Stimulated activated CD4-positive, alpha-beta T cell treated with anti-CD3 and anti-CD28 coated beads, Interleukin-12 subunit alpha, Interleukin-12 subunit beta, amount 100 ng/mL, for 24 hours (primary cell): Measurements from ENCODE around the gene DBF4B.

Experiments
- DNase-seq, 2 experiments: peaks; one replicate each; pipeline ENCODE4 v3.0.0-alpha.2; 2020; ENCODE audit warnings: low read depth in 2 of 2

Gene DBF4B

GRCh38 chr17:44759916-44760243 is 51.4 kb downstream of the DBF4B start:
- no peak for DNase-seq

GRCh38 chr17:44760474-44761308 is 52.2 kb downstream of the DBF4B start:
- no peak for DNase-seq

- no peak for DNase-seq
Observed at GRCh38 chr17:44761932-44762810, 53.7 kb downstream of the DBF4B start.

- no peak for DNase-seq
Observed at GRCh38 chr17:44763170-44763569, 54.7 kb downstream of the DBF4B start.

- no peak for DNase-seq
Observed at GRCh38 chr17:44765965-44766364, 57.5 kb downstream of the DBF4B start.

- no peak for DNase-seq
Observed at GRCh38 chr17:44766409-44767038, 58.1 kb downstream of the DBF4B start.

GRCh38 chr17:44767493-44767892 is 59.0 kb downstream of the DBF4B start:
- no peak for DNase-seq

- no peak for DNase-seq
Observed at GRCh38 chr17:44768505-44769142, 60.2 kb downstream of the DBF4B start.

- no peak for DNase-seq
Observed at GRCh38 chr17:44769230-44769629, 60.8 kb downstream of the DBF4B start.

GRCh38 chr17:44769647-44770084 is 61.2 kb downstream of the DBF4B start:
- DNase-seq: no peak

- DNase-seq: no peak
Observed at GRCh38 chr17:44770166-44770925, 61.9 kb downstream of the DBF4B start.

GRCh38 chr17:44772308-44773045 is 64.0 kb downstream of the DBF4B start:
- no peak for DNase-seq

GRCh38 chr17:44773140-44773539 is 64.7 kb downstream of the DBF4B start:
- no peak for DNase-seq

GRCh38 chr17:44774271-44775135 is 66.0 kb downstream of the DBF4B start:
- peak; percentile 76 to 94 for DNase-seq

- peak; percentile 95 to 99 for DNase-seq
Observed at GRCh38 chr17:44775136-44775837, 66.8 kb downstream of the DBF4B start.

GRCh38 chr17:44775838-44776621 is 67.6 kb downstream of the DBF4B start:
- no peak for DNase-seq

GRCh38 chr17:44776628-44777393 is 68.3 kb downstream of the DBF4B start:
- DNase-seq: no peak
